Measurements from ENCODE around the gene CDADC1.

- TF ChIP-seq, protein P1, sequence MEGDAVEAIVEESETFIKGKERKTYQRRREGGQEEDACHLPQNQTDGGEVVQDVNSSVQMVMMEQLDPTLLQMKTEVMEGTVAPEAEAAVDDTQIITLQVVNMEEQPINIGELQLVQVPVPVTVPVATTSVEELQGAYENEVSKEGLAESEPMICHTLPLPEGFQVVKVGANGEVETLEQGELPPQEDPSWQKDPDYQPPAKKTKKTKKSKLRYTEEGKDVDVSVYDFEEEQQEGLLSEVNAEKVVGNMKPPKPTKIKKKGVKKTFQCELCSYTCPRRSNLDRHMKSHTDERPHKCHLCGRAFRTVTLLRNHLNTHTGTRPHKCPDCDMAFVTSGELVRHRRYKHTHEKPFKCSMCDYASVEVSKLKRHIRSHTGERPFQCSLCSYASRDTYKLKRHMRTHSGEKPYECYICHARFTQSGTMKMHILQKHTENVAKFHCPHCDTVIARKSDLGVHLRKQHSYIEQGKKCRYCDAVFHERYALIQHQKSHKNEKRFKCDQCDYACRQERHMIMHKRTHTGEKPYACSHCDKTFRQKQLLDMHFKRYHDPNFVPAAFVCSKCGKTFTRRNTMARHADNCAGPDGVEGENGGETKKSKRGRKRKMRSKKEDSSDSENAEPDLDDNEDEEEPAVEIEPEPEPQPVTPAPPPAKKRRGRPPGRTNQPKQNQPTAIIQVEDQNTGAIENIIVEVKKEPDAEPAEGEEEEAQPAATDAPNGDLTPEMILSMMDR (IDR thresholded peaks at IDR 0.05) = no peak
- no peak for TF ChIP-seq POLR2A (IDR thresholded peaks at IDR 0.05)
Measured at GRCh38 chr13:49305792-49306425, 58.2 kb downstream of the CDADC1 start.

All from vagina (tissue), 2 donors.